NCI-H1694 treated with DMSO at 0.1 percent for 48 hours (cell line): ENCODE data around the gene DSCAM.

ENCODE experiments used
- DNase-seq: peaks from one replicate; lab custom pipeline; 2025; lab: John Stamatoyannopoulos, UW

The DSCAM gene

GRCh38 chr21:40840401-40841125 is 6.4 kb downstream of the DSCAM start:
- no peak for DNase-seq

GRCh38 chr21:40839521-40839920 is 7.4 kb downstream of the DSCAM start:
- no peak for DNase-seq

GRCh38 chr21:40837456-40837855 is 9.5 kb downstream of the DSCAM start:
- DNase-seq: no peak

GRCh38 chr21:40835184-40835694 is 11.7 kb downstream of the DSCAM start:
- DNase-seq: no peak

- DNase-seq: no peak
These were observed 13.8 kb downstream of the DSCAM start for GRCh38 chr21:40833184-40833583.

GRCh38 chr21:40832316-40832715 is 14.6 kb downstream of the DSCAM start:
- no peak for DNase-seq

GRCh38 chr21:40830836-40831235 is 16.1 kb downstream of the DSCAM start:
- DNase-seq: no peak

- no peak for DNase-seq
These were observed 17.2 kb downstream of the DSCAM start for GRCh38 chr21:40829791-40830190.

- no peak for DNase-seq
These were observed 17.6 kb downstream of the DSCAM start for GRCh38 chr21:40829308-40829707.

GRCh38 chr21:40827509-40827908 is 19.4 kb downstream of the DSCAM start:
- DNase-seq: no peak

GRCh38 chr21:40819071-40819900 is 27.7 kb downstream of the DSCAM start:
- DNase-seq: no peak

- no peak for DNase-seq
These were observed 33.0 kb downstream of the DSCAM start for GRCh38 chr21:40813918-40814317.

- no peak for DNase-seq
These were observed 37.2 kb downstream of the DSCAM start for GRCh38 chr21:40809673-40810197.

GRCh38 chr21:40803101-40803500 is 43.9 kb downstream of the DSCAM start:
- peak; percentile 96 for DNase-seq

- no peak for DNase-seq
These were observed 46.8 kb downstream of the DSCAM start for GRCh38 chr21:40800126-40800525.

- DNase-seq: no peak
These were observed 49.1 kb downstream of the DSCAM start for GRCh38 chr21:40797891-40798290.

- no peak for DNase-seq
These were observed 49.5 kb downstream of the DSCAM start for GRCh38 chr21:40797410-40797809.

- no peak for DNase-seq
These were observed 50.5 kb downstream of the DSCAM start for GRCh38 chr21:40796464-40796863.

GRCh38 chr21:40795313-40795712 is 51.6 kb downstream of the DSCAM start:
- DNase-seq: no peak

GRCh38 chr21:40792691-40793456 is 54.1 kb downstream of the DSCAM start:
- peak; percentile 93 for DNase-seq

- DNase-seq: no peak
These were observed 58.3 kb downstream of the DSCAM start for GRCh38 chr21:40788635-40789034.

- DNase-seq: no peak
These were observed 63.6 kb downstream of the DSCAM start for GRCh38 chr21:40783404-40783803.
